Activated CD8-positive, alpha-beta memory T cell treated with anti-CD3 and anti-CD28 coated beads, Interleukin-2, amount 50 U/mL, for 24 hours (primary cell): ENCODE measurements around the gene ADAM29.
"Not testable (repeated sequence)": the region's sequence is repeated elsewhere in the genome, so short reads cannot be mapped to it uniquely, and the experiment has no call there.

ENCODE experiments used
- DNase-seq: peaks from one replicate; pipeline ENCODE4 v3.0.0-alpha.2; 2020; ENCODE audit errors: extremely low read depth

Gene ADAM29

DNA sequence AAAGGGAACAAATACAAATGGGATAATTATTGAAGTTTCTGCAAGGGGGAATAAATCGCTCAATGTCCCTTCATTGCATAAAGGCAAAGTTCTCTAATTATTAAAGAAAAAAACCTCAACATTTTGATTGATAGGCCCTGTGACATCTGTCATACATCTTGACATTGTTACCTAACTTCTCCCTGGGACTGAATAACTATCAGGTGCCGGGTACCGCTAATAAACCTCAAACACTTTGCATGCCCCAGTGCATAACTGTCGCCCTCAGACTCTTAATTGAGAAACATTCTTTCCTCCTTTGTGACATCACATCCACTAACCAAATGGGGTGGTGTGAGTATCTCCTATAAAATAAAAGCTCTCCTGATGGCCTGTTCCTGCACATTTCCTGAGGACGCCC is at the start of gene ADAM29:
ADAM29 (plus strand) TSS at position 301 of the 400 bp plus-strand sequence. CDS start 57,168 bp downstream, outside the sequence.
- no peak for DNase-seq

DNA sequence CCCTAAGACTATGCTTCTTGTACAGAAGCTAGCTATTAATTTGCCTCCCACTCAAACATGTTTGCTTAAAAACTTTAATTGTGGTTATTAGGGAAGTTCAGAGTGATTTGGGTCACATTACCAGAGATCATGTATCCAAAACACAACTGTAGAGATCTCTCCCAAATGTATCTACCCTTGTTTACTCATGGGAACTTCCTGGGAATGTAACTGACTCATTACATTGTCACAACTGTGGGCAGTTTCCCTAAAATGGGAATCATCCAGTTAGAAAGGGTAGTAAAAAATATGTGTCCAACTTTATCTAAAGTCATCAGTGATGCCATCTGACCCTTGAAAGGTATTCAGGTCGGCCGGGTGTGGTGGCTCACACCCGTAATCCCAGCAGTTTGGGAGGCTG is 48.8 kb upstream of the ADAM29 start:
- no peak for DNase-seq

DNA sequence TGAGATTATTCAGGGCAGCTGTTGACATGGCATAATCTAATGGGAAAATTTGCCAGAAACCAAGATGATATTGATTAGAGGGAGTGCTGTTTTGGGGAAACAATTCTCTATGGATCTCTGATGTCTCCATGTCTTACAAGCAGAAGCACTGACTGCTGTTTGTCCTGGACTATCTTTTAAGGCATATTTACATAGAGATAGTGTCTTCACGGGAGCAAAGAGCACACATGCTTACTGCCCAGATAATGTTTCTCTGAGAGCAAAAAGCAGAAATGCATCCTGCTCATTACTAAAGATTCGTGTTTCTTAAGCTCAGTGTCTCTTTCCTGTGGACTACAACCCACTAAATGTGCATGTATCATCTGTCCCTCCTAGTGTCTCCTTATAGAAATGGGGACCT is 47.8 kb upstream of the ADAM29 start:
- no peak for DNase-seq

DNA sequence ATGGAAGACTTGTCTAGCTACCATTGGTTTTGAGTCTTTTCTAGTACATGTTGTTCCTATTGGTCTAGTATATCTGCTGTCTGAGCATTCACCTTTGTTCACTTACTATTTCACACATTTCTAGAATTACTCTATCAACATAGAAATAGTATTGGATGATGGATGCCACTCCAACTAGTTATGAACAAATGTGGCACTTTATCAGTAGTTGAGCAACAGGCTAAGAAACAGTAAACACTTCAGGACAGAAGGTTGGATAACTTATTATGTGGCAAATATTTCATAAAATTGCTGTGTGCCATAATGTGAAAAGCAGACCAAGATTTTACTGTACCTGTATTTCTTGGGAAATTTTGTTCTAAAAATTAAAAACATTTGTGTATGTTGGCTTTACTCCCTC is 46.8 kb upstream of the ADAM29 start:
- DNase-seq, result no peak

DNA sequence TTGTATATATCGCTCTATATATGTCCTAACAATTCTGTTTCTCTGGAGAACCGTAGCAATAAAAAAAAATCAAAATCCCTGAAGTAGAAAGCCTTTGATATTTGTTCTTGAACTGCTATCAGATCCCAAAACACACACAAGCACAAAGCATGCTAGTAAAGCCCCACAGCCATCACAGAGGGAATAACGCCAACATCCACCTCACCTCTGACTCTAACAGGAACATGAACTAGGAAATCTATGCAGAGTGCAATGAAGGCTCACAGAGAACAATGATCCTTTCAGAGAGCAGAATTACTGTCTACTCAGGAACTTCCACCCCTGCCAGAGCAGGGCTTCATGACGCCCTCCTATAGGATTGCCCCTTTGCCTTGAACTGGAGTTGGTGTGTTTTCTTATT is 45.0 kb upstream of the ADAM29 start:
- not testable (repeated sequence) for DNase-seq

DNA sequence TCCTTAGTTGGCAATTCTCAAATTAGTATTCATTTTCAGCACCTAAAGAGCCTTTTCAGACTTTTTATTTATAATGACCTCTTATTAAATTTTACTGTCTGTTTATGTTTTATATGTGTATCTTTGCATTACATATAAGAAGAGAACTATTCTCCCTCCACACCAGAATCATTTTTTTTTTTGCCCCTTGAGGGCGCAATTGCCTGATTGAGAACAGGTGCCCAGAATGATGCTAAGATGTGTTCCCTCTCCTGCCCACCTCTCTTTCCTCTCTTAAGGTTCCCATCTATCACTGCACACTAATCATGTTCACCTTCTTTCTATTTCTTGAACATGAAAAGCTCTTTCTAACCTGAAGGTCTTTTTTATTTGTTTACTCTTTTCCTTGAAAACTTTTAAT is 44.2 kb upstream of the ADAM29 start:
- no peak for DNase-seq

DNA sequence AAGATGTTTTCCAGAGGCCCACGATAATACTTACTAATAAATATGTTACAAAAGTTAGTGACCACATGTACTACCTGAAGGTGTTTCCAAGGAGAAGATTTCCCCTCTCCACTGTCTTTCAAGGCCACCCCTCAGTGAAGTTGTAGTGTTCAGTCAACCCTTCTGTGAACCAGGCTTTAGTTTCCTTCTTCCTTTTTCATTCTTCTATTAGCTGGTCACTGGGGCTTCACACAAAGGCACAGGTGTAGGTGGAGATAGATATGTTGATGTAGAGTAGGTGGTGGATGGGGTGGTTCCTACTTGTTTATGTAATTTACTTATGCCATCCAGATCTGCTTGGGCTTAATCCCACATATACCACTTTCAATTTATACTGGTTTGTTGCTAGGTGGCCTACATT is 43.3 kb upstream of the ADAM29 start:
- DNase-seq, result no peak

DNA sequence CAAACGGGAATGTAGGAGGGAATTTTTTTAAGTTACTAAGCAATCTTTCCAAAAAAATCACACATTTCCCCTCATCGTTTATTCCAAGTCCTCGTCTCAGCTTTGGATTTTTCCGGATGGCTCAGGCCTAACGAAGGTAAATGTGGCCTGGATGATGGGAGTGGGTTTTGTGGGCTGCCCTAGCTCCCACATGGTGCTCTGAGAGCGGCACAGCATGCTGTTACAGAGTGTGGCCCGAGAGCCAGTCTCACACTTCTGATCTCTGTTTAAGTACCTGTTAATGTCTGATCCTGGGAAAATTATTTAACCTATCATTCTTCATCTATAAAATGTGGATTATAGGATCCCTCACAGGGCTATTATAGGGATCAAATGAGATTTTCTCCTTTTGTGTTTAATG is 38.2 kb upstream of the ADAM29 start:
- no peak for DNase-seq

DNA sequence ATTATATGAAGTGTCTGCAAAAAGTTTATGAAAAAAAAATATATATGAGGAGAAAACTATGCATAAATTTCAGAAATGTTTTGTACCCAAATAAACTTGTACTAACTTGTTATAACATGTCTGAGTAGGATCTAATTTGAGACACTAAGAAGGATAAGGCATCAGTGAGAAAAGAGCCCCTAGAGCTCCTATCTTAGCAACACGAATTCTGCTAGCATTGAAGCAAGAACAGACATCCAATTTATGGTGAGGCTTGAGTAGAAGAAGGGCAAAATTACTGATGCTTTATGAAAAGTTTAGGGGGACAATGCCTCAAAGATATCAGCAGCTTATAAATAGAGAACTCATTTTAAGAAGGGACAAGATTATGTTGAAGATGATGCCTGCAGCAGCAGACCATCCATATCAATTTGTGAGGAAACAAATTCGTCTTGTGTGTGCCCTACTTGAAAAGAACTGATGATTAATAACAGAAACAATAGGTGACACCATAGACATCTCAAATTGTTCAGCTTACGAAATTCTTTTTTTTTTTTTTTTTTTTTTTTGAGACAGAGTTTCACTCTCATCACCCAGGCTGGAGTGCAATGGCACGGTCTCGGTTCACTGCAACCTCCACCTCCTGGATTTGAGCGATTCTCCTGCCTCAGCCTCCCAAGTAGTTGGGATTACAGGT is 35.7 kb upstream of the ADAM29 start:
- no peak for DNase-seq

DNA sequence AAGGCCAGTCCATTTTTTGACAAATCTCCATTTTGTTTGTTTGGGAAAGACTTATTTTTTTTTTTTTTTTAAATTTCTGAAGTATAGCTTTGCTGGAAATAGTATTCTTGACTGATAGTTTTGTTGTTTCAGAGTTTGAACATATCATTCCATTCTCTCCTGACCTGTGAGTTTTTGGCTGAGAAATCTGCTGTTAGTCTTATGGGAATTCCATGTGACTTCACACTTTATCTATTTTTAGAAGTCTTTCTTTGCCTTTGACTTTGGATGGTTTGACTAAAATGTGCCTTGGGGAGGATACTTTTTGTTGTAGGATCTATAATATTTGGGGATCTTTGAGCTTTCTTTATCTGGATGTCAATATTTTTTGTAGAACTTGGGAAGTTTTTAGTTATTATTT is 10.7 kb upstream of the ADAM29 start:
- DNase-seq, result no peak

DNA sequence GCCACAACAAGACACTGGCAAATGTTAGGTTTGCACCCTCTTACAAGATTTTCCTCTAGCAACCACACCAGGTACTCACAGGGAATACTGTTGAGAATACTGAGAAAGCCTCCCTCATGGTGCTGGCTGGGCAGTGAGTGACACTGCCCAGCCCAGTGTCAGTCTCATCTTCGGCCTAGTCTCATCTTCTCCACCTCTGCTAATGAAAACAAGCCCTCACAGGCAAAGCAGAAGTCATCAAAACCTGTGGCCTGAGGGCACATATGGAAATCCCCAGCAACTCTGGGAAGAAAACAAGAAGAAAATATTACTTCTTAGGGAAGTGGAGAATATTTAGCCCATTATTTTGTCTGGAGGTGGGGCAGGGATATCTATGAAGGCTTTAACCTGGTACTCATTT is 7.9 kb upstream of the ADAM29 start:
- DNase-seq, result no peak

DNA sequence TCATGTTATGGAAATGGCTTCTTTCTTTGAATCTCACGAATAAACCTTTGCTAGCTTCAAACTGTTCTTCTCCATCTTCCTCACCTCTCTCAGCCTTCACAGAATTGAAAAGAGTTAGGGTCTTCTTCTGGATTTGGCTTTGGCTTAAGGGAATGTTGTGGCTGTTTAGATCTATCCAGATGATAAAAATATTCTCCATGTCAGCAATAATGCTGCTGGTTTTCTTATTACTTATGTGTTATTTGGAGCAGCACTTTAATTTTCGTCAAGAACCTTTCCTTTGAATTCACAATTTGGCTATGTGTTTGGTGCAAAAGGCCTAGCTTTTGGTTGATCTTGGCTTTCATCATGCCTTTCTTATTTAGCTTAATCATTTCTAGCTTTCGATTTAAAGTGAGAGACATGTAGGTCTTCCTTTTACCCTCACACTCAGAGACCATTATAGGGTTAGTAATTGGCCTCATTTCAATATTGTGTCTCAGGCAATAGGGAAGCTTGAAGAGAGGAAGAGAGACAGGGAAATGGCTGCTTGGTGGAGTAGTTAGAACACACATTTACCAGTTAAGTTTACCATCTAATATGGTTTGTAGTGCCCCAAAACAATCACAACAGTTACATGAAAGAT is 5.1 kb upstream of the ADAM29 start:
- no peak for DNase-seq

DNA sequence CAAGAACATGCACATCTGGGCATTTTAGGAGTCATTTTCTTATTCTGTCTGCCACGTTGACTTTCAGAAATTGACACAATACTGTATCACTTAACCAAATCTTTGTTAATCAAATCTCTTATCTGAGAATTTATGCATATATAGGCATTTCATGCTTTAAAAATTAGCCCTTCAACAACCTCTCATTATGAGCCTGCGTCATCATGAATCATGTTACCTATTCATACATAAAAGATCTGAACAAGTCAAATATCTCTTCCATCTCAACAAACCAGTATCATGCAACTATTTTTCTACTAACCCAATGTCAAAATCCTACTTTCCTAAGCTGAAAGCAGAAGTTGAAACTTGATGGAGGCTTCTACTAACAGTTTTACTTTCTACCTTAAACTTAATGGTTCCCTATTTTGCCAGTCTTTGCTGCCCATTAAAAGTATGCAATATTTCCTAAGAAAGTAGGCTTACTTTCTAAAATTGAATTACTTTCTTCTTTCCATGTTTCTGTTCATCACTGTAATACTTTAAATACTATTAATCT is 1.8 kb downstream of the ADAM29 start:
- no peak for DNase-seq

DNA sequence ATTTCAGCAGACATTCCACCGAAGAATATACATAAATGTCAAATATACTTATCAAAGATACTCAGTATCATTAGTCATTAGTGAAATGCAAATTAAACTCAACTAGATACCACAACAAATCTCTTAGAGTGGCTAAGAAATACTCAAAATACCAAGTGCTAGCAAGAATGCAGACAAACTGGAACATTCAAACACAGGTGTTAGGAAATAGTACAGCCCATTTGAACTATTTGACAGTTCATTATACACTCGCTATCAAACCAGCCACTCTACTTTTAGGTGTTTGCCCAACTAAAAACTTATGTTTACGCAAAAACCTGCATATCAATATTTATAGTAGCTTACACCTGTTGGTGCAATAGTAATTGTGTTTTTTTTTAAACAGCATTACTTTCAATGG is 8.8 kb downstream of the ADAM29 start:
- no peak for DNase-seq

DNA sequence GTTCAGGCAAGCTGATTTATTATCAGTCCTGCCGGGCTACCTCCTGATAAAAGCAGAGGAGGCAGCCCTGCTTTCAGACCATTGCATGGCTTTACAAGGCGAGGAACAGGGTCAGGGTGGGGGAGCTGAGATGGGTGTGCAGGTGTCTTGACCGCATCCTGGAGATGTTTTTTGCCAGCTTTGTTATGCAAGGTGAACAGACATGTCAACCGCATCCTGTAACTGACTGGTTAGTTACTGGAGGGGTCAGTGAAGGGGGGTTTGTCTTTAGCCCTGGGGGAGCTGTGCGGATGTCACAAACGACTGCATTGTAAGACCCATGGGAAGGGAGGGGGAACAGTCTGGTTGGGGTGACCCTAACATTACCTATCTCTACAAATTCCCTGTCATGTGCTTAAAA is 10.0 kb downstream of the ADAM29 start:
- DNase-seq, result no peak

DNA sequence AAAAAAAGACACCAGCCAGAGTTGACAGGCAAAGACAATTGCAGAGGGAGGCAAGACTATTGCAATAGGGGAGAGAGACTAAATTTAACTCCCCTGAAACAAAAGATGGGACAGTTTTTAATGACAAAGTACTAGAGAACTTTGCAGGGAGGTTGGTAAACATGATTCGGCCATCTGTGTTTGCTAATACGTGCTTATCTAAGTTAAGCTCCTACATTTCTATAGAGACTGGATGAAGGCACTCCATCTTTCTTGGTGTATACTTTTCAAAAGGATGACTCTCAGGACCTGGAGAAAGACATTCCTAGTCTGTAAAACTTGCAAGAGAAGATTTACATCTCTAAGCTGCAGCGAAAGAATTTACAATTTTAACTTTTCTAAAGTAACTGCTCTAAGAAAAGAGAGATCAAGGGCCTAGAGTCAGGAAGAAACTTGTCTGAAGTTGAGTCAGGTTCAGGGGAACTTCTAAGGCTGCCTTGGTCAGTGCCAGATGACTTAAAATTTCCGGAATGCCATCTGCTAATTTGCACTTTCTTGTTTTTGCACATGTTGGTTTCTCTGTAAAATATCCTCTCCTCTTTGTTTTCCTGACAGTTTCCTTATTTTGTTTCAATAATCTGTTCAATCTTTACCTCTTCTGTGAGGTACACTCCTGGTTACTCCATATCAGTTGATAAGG is 10.6 kb downstream of the ADAM29 start:
- no peak for DNase-seq

DNA sequence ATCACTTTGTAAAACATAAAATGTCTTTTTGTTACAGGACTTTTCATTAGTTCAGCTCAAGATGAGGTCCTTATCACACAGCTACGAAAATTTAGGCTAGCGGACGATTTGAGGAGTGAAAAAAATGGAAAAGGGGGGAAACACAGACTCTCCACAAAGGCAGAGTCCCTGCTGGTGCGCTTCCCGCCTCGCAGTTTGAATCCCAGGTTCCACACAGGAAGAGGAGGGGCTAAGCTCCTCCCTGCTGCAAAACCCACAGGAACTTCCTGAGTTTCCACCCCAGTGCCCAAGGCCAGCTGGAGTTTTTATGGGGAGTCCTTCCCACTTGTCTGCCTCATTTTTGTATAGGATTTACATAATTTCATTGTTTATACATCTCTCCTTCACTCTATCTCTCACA is 11.2 kb downstream of the ADAM29 start:
- DNase-seq, result no peak

DNA sequence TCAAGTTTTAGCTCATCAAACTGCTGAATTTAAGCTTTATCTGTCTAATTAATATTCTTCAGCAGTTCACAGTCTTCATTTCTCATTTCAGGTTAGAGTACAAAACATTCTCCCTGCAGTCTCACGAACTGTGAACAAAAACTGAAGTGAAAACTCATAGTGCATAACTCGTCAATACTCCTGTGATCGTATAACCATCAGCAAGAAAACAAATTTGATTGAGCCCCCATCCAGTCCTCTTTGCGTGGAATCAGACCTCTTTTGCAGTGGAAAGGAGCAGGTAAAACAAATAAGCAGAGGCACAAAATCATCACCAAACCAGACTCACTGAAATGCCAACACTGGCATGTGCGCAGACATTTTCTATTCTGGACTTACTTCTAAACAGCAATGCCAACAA is 12.7 kb downstream of the ADAM29 start:
- DNase-seq, result no peak

DNA sequence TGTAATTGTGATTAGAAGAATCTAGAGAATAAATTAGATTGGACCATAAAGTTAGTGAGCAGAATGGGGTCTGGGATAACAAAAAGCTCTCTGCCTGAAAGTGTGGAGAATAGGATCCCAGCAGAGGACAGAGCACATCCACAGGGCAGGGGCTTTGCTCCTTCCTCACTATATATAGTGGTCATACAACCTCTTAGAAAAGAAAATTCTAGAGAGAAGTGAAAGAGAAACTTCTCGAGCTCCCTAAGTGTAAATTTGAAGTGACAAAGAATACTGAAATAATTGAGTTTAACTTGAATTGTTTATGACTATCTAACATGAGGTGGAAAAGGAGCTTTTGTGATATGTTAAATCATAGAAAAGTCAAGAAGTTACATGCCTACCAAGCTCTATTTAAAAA is 14.9 kb downstream of the ADAM29 start:
- no peak for DNase-seq

DNA sequence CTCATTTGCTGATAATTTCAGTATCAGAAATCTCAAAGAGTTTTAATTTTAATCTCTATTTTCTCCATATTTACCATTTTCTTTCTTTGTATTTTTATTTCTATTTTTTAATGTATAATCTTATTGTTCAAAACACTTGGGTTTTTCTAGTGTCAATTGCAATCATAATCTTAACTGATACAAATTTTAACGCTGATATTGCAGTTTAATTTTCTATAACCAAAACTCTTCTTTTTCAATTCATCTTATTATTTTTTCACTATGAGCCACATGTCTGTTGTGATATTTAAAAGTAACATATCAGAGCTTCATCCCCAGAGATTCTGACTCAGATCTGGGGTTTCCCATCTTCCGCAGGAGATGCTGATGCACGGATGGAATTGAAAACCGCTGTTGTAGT is 16.2 kb downstream of the ADAM29 start:
- DNase-seq, result no peak

DNA sequence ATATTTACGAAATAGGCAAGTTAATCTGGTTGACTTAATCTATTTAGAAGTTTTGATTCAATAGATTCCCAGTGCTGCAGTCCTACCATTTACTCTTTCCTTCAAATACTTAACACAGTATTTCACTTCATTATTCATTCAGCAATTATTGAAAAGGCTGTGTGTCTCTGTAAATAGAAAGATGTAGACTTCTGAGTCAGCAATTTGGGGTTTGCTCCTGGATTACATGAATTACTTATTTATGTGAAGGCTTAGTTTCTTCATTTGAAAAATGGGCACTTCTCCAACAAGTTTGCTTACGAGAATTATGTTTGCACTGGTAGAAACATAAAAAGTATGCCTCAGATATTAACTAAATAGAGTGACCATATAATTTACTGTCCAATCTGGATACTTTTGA is 17.4 kb downstream of the ADAM29 start:
- DNase-seq, result no peak

DNA sequence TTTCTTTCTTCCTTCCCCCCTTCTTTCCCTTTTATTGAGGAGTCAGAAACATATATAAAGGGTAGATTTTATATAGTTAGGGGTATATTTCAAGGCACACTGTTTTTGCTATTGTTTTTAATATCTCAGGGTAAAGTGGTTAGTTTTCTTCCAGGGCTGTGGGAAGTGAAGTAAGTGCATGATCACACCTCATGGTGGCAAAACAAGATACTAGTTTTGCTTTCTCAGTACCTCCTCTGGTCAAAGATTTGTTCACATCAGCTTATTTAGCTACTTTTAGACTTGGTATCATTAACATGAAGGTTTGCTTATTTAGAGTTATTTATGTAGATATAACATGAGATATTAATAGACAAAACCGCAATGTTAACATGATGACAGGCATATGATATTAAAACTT is 21.8 kb downstream of the ADAM29 start:
- DNase-seq, result no peak

DNA sequence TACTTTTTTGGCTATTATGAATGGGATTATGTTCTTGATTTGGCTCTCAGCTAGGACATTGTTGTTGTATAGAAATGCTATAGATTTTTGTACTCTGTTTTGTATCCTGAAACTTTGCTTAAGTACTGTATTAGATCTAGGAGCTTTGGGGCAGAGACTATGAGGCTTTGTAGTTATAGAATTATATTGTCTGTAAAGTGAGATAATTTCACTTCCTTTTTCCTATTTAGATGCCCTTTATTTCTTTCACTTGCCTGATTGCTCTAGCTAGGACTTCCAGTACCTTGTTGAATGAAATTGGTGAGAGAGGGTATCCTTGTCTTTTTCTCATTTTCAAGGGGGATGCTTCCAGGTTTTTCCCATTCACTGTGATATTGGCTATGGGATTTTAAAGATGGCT is 28.1 kb downstream of the ADAM29 start:
- no peak for DNase-seq
